ENCODE data around the gene ANKRD17.

ANKRD17 gene

GRCh38 chr4:73103799-73104503 is 154.6 kb downstream of the ANKRD17 start:
- DNase-seq: no peak

GRCh38 chr4:73099143-73099542 is 159.5 kb downstream of the ANKRD17 start:
- no peak for DNase-seq

DNA sequence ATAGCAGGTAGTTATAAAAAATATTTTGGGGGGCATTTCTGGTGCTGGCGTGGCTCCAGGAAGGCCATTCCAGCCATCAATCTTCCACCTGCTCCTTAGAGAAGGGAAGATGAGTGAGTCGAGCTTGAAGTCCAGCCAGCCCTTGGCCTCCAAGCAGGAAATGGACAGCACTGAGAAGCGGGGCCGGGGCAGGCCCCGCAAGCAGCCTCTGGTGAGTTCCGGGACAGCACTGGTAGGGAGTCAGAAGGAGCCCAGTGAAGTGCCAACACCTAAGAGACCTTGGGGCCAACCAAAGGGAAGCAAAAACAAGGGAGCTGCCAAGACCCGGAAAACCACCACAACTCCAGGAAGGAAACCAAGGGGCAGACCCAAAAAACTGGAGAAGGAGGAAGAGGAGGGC is 159.9 kb downstream of the ANKRD17 start:
- DNase-seq: no peak

DNA sequence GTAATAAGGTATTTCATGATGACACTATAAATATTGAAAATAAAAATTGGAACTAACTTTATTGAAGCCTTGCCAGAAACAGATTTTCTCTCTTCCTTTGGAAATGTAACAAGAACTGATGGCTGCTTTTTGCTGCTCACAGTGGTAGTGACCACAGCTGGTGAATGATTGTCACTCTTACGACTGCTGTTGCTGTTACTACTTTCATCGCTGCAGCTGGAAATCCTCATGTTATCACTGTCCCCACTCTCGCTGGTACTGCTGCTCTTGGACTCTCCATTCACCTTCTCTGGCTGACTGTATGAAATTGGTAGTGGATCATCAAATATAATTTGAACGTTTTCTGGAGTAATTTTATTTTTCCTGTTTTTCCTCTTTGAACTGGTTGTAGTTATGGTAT is 160.6 kb downstream of the ANKRD17 start:
- DNase-seq: no peak

DNA sequence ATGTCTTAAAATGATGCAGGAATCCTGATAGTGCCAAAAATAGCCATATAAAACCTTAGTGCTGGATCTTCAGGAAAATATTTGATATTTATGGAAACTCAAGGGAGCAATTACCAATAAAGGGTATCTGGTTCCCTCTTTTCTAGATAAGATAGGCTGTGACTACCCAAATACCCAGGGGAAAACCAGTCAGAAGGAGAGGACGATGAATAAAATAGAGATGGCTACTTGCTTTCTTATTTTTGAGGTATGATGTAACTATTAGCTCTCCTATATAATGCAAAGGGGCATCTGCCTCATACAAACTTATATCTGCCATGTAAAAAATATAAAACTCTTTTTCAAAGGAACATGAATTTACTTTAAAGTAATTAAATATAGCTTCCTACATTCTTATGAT is 165.7 kb downstream of the ANKRD17 start:
- no peak for DNase-seq

GRCh38 chr4:73090738-73091137 is 167.9 kb downstream of the ANKRD17 start:
- no peak for DNase-seq

DNA sequence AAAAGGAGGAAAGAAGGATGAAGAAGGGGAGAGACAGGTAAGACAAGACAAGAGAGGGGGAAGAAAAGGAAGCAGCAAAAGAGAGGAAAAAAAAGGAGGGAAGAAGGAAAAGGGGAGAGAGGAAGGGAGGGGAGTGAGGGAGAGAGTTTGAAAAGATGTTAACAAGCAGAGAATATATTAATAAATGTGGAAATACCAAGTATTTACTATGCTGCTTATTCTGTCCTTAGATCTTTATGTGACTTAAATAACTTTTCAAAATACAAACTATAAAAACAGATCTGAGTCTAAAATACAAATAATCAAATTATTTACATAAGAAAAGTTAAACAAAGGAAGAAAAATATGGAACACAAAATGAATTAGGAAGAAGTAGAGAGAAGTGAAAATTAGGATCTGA is 170.7 kb downstream of the ANKRD17 start:
- DNase-seq: no peak

DNA sequence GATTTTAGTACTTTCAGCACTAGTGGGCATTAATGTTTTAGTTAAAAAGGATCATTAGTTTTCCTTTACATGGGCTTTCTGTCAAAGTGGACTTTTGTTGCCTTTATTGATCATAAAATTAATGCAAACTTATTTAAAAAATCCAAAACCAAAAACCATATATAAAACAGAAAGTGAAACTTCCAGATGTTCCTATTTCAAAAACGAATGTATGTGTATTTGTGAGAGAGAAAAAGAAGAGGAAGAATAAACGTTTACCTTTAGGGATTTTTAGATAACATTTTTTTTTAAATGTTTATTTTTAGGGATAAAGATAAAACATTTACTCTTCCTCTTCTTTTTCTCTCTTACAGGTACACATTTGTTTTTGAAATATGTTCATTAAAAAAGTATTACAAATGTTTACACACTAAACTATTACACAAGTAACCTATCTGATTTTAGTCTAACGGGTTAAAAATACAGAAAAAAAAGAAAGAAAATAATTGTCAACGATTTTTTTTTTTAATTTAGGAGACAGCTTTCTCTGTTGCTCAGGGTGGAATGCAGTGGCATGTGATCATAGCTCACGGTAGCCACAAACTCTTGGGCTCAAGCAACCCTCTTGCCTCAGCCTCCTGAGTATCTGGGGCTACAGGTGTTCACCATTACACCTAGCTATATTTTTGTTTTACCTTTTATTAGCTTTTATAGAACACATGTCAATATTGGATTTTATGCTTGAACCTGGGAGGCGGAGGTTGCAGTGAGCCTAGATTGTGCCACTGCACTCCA is 172.3 kb downstream of the ANKRD17 start:
- no peak for DNase-seq

DNA sequence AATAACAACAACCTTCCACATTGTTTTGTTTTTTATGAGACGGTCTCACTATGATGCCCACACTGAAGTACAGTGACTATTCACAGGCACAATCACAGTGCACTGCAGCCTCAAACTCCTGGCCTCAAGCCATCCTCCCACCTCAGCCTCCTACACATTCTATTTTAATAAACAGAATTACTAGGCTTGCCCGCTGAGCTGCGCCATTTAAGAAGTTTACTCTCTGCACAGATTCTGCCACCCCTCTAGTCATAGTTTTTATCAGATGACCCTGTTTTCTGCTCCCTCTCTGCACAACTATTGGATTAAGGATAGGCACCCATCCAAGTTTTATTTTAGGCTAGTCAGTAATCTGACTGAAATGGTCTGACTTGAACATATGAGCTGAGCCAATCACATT is 177.8 kb downstream of the ANKRD17 start:
- DNase-seq: no peak

- no peak for DNase-seq
Measured at GRCh38 chr4:73075832-73076231, 182.8 kb downstream of the ANKRD17 start.

- DNase-seq: no peak
Measured at GRCh38 chr4:73070074-73070390, 188.6 kb downstream of the ANKRD17 start.

- peak; percentile 94 to 97 for DNase-seq
Measured at GRCh38 chr4:73069338-73070073, 189.1 kb downstream of the ANKRD17 start, which contains the start of gene COX18. Gene COX18, minus strand, starts transcription at chr4:73069716. Its CDS starts 67 bp downstream, at chr4:73069649.

DNA sequence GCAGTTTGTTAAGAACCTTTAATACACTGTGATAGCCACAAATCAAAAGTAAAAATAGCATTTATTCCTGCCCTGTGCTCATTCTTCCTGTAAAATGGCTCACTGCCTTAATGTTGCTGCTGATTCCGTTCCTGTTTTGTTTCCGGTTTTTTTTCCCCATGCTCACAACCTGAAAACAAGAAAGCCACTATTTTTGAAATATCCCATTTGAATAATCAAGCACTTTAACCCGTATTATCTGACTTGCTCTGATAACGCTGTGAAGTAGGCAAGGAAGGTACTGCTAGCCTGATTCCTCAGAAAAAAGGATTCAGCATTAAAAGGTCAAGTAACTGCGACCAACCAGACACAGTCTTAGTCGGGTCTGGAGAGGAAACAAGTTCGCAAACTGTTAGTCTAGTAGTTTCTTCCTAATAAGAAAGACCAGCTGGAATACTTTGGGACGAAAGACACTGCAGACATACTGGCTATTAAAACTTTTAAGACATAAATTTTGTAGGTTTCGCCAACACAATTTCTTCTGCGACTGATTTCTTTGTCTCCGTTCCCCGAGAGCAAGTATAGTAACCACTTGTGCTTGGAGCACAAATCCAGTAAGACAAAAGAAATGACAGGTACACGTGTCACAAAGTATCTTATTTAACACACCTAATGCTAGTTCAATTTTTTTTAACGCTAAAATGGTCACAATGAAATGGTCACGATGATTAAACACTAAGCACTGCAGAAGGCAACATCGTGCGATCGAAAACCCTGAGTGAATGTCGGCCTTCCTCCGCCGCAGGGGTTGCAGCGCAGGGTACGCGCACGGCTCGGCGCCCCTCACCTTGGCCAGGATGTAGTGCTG is 189.9 kb downstream of the ANKRD17 start:
- DNase-seq: peak in 1 of 2 experiments; percentile 38

- no peak for DNase-seq
Measured at GRCh38 chr4:73067971-73068394, 190.6 kb downstream of the ANKRD17 start.

GRCh38 chr4:73066928-73067327 is 191.7 kb downstream of the ANKRD17 start:
- no peak for DNase-seq

DNA sequence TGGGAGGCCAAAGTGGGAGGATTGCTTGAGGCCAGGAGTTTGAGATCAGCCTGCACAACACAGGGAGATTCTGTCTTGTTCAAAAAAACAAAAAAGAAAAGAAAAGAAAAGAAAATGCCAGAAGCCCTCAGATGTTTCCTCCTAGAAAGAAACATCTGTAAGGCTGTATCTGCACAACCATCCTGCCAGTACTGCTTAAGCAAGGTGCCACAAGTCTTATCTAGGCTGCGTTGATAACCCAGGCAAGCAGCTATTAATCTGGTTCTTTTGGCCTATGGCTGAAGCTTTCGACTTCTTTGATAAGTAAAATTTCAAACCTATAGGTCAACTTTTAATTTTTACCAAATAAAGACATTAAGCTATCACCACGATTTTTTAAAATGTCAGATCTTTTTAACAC is 192.2 kb downstream of the ANKRD17 start:
- no peak for DNase-seq

- DNase-seq: no peak
Measured at GRCh38 chr4:73064536-73064935, 194.1 kb downstream of the ANKRD17 start.

- DNase-seq: no peak
Measured at GRCh38 chr4:73055241-73055897, 203.2 kb downstream of the ANKRD17 start.

DNA sequence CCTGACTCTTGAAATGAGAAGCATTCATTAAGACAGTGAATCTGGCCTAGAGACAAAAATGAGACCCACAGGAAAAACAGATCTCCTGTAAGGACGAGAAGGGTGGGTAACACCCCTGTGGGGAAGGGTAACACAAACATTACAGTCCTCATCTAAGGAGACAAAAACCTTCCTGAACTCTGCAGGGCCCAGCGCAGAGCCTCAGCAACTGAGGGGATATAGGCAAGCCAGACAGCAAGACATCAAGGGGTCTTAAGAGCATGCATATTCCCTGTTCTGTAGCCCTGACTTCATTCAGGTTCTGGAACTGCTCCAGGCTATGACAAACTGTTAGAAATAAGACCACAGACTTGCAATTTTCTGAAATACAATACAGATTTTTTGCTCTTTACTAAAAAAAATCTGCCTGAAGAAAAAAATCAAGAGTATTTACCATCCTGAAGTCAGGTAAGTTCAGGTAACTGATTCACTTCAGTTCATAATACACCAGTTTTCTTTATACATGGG is 204.6 kb downstream of the ANKRD17 start:
- DNase-seq: no peak

- DNase-seq: no peak
Measured at GRCh38 chr4:73053076-73053475, 205.5 kb downstream of the ANKRD17 start.

DNA sequence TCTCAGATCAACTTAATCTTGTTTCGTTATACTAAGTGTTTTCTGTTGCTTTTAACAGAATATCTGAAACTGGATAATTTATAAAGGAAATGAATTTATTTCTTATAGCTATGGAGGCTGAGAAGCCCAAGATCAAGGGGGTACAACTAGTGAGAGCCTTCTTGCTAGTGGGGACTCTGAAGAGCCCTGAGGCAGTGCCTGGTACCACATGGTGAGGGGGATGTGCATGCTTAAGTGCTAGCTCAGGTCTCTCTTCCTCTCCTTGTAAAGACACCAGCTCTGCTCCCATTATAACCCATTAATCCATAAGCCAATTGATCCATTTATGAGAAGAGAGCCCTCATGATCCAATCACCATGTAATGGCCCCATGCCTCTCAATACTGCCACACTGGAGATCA is 207.0 kb downstream of the ANKRD17 start:
- DNase-seq: no peak

GRCh38 chr4:73045879-73046278 is 212.7 kb downstream of the ANKRD17 start:
- DNase-seq: no peak

Data from NCI-H2081 (cell line).